ENCODE measurements around the gene ADCY2. TPM values are rescaled to one million over a fixed set of nuclear protein-coding genes. Genes with fewer than 3 reads are reported as not detected.

ADCY2 gene
- total and polyA plus RNA-seq, 2 experiments from 2014 or later: 23.8 to 74.9 TPM

DNA sequence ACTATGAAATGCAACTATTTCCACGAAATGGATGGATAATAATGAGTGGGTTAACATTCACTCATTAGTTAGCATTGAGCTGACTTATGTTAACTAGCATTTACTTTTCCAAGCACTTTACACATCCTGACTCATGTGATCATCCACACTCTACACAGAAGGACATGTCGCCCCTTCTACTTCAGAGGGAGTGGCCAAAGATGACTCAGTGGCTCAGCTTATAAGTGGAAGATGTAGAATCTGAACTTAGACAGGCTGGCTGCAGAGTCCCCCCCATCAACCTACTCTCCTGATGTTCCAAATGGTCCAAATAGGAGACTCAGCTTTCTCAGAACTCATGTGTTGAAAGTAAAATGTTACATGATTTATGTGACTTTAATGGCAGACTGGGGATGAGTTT lies 146.0 kb downstream of the ADCY2 start (continued):
- TF ChIP-seq, protein P1, sequence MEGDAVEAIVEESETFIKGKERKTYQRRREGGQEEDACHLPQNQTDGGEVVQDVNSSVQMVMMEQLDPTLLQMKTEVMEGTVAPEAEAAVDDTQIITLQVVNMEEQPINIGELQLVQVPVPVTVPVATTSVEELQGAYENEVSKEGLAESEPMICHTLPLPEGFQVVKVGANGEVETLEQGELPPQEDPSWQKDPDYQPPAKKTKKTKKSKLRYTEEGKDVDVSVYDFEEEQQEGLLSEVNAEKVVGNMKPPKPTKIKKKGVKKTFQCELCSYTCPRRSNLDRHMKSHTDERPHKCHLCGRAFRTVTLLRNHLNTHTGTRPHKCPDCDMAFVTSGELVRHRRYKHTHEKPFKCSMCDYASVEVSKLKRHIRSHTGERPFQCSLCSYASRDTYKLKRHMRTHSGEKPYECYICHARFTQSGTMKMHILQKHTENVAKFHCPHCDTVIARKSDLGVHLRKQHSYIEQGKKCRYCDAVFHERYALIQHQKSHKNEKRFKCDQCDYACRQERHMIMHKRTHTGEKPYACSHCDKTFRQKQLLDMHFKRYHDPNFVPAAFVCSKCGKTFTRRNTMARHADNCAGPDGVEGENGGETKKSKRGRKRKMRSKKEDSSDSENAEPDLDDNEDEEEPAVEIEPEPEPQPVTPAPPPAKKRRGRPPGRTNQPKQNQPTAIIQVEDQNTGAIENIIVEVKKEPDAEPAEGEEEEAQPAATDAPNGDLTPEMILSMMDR (conservative IDR thresholded peaks at IDR 0.05; ENCODE audit: low read depth in 2 of 2): no peak
- TF ChIP-seq NANOG (IDR thresholded peaks at IDR 0.05; ENCODE audit: borderline replicate concordance) (no peak), CREB1 (CRISPR knock-in tag; IDR thresholded peaks at IDR 0.05; ENCODE audit: low read depth) (no peak)

DNA sequence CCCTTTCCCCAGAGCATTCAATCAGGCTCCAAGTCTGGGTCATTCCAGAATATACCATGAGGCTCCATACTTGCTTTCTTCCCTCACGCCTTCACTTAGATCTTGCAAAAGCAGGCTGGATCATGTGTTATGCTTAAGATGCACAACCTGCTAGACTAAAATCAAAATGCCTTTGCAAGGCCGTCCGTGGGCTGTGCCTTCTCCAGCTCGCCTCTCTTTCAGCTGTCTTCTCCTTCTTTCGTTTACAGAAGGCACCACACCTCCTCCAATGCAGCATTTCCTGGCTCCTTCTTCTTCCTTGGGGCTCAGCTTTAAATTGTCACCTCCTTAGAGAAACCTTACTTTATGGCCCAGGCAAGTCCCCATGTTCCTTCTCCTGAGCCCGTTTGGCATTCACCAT lies 150.6 kb downstream of the ADCY2 start:
- Histone ChIP-seq H3K27me3 (ENCODE audit: insufficient read depth) (no peaks in the 10 kb centered on the region), H3K4me3 (no peak overlapping the region), H3K4me2 (no peak overlapping the region), H2AFZ (no peak overlapping the region), H3K36me3 (ENCODE audit: insufficient read depth) (no peaks in the 10 kb centered on the region; the same call in none of the 2 replicates), H3K27ac (ENCODE audit: low read depth) (no peak overlapping the region), H3K79me2 (replicated peaks; ENCODE audit: insufficient read depth) (peaks cover 49% of the 10 kb centered on the region), H3K9me2 (ENCODE audit: insufficient read depth) (0 out of 2 replicates have a peak, but pooled peaks cover 8% of the 10 kb centered on the region), H3F3A (replicated peaks; ENCODE audit: low read depth) (no peaks in the 10 kb centered on the region), H4K20me1 (replicated peaks; ENCODE audit: insufficient read depth) (peaks cover 8% of the 10 kb centered on the region), H3K4me1 (ENCODE audit: insufficient read depth) (no peaks in the 10 kb centered on the region)
- H3K27me3 Mint-ChIP-seq (ENCODE audit: insufficient read depth, low read depth, poor library complexity): peaks cover 3% of the 10 kb centered on the region
- no peak overlapping the region for H3K4me3 Mint-ChIP-seq
- TF ChIP-seq ZNF331 (CRISPR knock-in tag; IDR thresholded peaks at IDR 0.05; ENCODE audit: low read depth): no peak
- TF ChIP-seq, protein P1 (conservative IDR thresholded peaks at IDR 0.05; ENCODE audit: low read depth in 2 of 2): no peak
- H3K27ac Mint-ChIP-seq: no peak overlapping the region
- no peaks in the 10 kb centered on the region for H3K9me3 Mint-ChIP-seq
- DNase-seq (ENCODE audit: low spot score) (no peak), ATAC-seq (no peak)
- H3K4me1 Mint-ChIP-seq: peaks cover 2% of the 10 kb centered on the region; the same call in 2 of the 3 replicates
- peaks cover 39% of the 10 kb centered on the region for H3K36me3 Mint-ChIP-seq (ENCODE audit: low read depth)

DNA sequence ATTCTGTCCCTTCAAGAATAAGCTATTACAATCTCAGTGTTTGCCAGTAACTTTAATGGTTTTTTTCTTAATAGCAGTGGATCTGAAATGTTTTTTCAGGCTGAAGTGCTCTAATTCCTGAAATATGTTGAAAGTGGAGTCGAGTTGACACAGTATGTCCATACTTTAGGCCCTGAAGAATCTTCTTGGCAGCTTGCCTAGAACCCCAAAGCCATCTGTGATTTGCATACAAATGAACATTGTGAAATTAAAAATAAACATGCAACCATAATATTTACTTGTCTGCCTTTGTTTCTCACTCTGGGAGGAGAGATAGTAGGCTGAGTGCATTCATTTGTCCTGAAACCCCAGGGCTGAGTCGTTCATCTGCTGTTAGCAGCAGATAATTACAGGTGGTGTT lies 152.7 kb downstream of the ADCY2 start:
- Histone ChIP-seq H3K36me3 (ENCODE audit: insufficient read depth) (no peaks in the 10 kb centered on the region; the same call in none of the 2 replicates), H3K27ac (ENCODE audit: low read depth) (no peak overlapping the region; the same call in 1 of the 2 replicates), H2AFZ (no peak overlapping the region), H3K27me3 (ENCODE audit: insufficient read depth) (no peaks in the 10 kb centered on the region), H3F3A (replicated peaks; ENCODE audit: low read depth) (peaks cover 2% of the 10 kb centered on the region; the same call in 1 of the 2 replicates), H3K79me2 (replicated peaks; ENCODE audit: insufficient read depth) (peaks cover 41% of the 10 kb centered on the region), H3K4me3 (no peak overlapping the region), H3K9me2 (ENCODE audit: insufficient read depth) (0 out of 2 replicates have a peak, but pooled peaks cover 8% of the 10 kb centered on the region), H3K4me1 (ENCODE audit: insufficient read depth) (no peaks in the 10 kb centered on the region), H3K4me2 (no peak overlapping the region), H4K20me1 (replicated peaks; ENCODE audit: insufficient read depth) (peaks cover 8% of the 10 kb centered on the region)
- Mint-ChIP-seq H3K4me1 (peaks cover 2% of the 10 kb centered on the region; the same call in 1 of the 3 replicates), H3K27me3 (ENCODE audit: insufficient read depth, low read depth, poor library complexity) (peaks cover 5% of the 10 kb centered on the region), H3K36me3 (ENCODE audit: low read depth) (peaks cover 36% of the 10 kb centered on the region), H3K9me3 (no peaks in the 10 kb centered on the region), H3K27ac (no peak overlapping the region), H3K4me3 (no peak overlapping the region)
- DNase-seq (ENCODE audit: low spot score) (no peak), ATAC-seq (no peak)
- no peak for TF ChIP-seq JUNB (IDR thresholded peaks at IDR 0.05; ENCODE audit: unreplicated experiment)
- TF ChIP-seq, protein P2, sequence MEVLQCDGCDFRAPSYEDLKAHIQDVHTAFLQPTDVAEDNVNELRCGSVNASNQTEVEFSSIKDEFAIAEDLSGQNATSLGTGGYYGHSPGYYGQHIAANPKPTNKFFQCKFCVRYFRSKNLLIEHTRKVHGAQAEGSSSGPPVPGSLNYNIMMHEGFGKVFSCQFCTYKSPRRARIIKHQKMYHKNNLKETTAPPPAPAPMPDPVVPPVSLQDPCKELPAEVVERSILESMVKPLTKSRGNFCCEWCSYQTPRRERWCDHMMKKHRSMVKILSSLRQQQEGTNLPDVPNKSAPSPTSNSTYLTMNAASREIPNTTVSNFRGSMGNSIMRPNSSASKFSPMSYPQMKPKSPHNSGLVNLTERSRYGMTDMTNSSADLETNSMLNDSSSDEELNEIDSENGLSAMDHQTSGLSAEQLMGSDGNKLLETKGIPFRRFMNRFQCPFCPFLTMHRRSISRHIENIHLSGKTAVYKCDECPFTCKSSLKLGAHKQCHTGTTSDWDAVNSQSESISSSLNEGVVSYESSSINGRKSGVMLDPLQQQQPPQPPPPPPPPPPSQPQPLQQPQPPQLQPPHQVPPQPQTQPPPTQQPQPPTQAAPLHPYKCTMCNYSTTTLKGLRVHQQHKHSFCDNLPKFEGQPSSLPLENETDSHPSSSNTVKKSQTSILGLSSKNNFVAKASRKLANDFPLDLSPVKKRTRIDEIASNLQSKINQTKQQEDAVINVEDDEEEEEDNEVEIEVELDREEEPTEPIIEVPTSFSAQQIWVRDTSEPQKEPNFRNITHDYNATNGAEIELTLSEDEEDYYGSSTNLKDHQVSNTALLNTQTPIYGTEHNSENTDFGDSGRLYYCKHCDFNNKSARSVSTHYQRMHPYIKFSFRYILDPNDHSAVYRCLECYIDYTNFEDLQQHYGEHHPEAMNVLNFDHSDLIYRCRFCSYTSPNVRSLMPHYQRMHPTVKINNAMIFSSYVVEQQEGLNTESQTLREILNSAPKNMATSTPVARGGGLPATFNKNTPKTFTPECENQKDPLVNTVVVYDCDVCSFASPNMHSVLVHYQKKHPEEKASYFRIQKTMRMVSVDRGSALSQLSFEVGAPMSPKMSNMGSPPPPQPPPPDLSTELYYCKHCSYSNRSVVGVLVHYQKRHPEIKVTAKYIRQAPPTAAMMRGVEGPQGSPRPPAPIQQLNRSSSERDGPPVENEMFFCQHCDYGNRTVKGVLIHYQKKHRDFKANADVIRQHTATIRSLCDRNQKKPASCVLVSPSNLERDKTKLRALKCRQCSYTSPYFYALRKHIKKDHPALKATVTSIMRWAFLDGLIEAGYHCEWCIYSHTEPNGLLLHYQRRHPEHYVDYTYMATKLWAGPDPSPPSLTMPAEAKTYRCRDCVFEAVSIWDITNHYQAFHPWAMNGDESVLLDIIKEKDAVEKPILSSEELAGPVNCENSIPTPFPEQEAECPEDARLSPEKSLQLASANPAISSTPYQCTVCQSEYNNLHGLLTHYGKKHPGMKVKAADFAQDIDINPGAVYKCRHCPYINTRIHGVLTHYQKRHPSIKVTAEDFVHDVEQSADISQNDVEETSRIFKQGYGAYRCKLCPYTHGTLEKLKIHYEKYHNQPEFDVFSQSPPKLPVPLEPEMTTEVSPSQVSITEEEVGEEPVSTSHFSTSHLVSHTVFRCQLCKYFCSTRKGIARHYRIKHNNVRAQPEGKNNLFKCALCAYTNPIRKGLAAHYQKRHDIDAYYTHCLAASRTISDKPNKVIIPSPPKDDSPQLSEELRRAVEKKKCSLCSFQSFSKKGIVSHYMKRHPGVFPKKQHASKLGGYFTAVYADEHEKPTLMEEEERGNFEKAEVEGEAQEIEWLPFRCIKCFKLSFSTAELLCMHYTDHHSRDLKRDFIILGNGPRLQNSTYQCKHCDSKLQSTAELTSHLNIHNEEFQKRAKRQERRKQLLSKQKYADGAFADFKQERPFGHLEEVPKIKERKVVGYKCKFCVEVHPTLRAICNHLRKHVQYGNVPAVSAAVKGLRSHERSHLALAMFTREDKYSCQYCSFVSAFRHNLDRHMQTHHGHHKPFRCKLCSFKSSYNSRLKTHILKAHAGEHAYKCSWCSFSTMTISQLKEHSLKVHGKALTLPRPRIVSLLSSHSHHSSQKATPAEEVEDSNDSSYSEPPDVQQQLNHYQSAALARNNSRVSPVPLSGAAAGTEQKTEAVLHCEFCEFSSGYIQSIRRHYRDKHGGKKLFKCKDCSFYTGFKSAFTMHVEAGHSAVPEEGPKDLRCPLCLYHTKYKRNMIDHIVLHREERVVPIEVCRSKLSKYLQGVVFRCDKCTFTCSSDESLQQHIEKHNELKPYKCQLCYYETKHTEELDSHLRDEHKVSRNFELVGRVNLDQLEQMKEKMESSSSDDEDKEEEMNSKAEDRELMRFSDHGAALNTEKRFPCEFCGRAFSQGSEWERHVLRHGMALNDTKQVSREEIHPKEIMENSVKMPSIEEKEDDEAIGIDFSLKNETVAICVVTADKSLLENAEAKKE (CRISPR knock-in tag; IDR thresholded peaks at IDR 0.05): no peak

Measured in GM23338 (cell line).